Skeletal muscle tissue (tissue), 4 donors: ENCODE measurements around the gene PARVB. TPM values are rescaled to one million over a fixed set of nuclear protein-coding genes. Genes with fewer than 3 reads are reported as not detected.

ENCODE experiments used
- H3K27ac ChIP-seq: one replicate; pipeline ENCODE4 v1.7.0; 2013; ENCODE audit warnings: mild to moderate bottlenecking, low read depth, low read length, inconsistent platforms
- H3K27me3 ChIP-seq, 3 donors: one replicate each; pipeline ENCODE4 v1.7.0; 2013; ENCODE audit warnings: low read length in 3 of 3; ENCODE audit not compliant: control insufficient read depth in 3 of 3, insufficient read depth in 3 of 3
- H3K36me3 ChIP-seq, 3 donors: one replicate each; pipeline ENCODE4 v1.7.0; 2013; ENCODE audit warnings: low read length in 3 of 3; ENCODE audit not compliant: control insufficient read depth in 3 of 3, insufficient read depth in 3 of 3
- H3K4me1 ChIP-seq, 3 donors: one replicate each; pipeline ENCODE4 v1.7.0; 2013; ENCODE audit warnings: low read length in 3 of 3, mild to moderate bottlenecking in 3 of 3; ENCODE audit not compliant: control insufficient read depth in 3 of 3, insufficient read depth in 3 of 3
- H3K4me3 ChIP-seq, 3 donors: one replicate each; pipeline ENCODE4 v1.7.0; 2013; ENCODE audit warnings: low read length in 3 of 3
- H3K9ac ChIP-seq, 3 donors: one replicate each; pipeline ENCODE4 v1.7.0; 2013; ENCODE audit warnings: low read length in 3 of 3, mild to moderate bottlenecking in 3 of 3, moderate library complexity in 2 of 3, low read depth in 1 of 3
- H3K9me3 ChIP-seq, 3 donors: one replicate each; pipeline ENCODE4 v1.7.0; 2013; ENCODE audit warnings: low read length in 3 of 3; ENCODE audit not compliant: control insufficient read depth in 3 of 3
- total RNA-seq: library from RNA; depleted of rRNA; stranded (reverse); fragments of >200 nt; gene quantifications from one replicate; pipeline ENCODE4 v1.2.3, GENCODE V29; 2014
- donor health status: Osteomylitis.

The PARVB gene
- total RNA-seq, 1 donor from 2014 or later, result 11.0 TPM

GRCh38 chr22:44164031-44164430 lies 139.9 kb downstream of the PARVB start:
- Histone ChIP-seq H3K9ac (no peak overlapping the region), H3K36me3 (peaks cover 44 to 61% (median 54%) of the 10 kb centered on the region in 3 donors), H3K27me3 (no peaks in the 10 kb centered on the region), H3K27ac (no peak overlapping the region), H3K9me3 (no peaks in the 10 kb centered on the region), H3K4me1 (no peaks in the 10 kb centered on the region), H3K4me3 (no peak overlapping the region)

GRCh38 chr22:44165286-44165874 lies 141.3 kb downstream of the PARVB start:
- peaks cover 38 to 58% (median 43%) of the 10 kb centered on the region in 3 donors for H3K36me3 ChIP-seq
- H3K9me3 ChIP-seq, result no peaks in the 10 kb centered on the region
- H3K4me3 ChIP-seq, result no peak overlapping the region
- H3K27ac ChIP-seq, result no peak overlapping the region
- no peaks in the 10 kb centered on the region for H3K27me3 ChIP-seq
- H3K9ac ChIP-seq, result no peak overlapping the region
- no peaks in the 10 kb centered on the region for H3K4me1 ChIP-seq

- H3K27ac ChIP-seq, result no peak overlapping the region
- H3K9me3 ChIP-seq, result no peaks in the 10 kb centered on the region
- H3K9ac ChIP-seq, result no peak overlapping the region
- H3K4me1 ChIP-seq, result no peaks in the 10 kb centered on the region
- peaks cover 31 to 49% (median 40%) of the 10 kb centered on the region in 3 donors for H3K36me3 ChIP-seq
- no peak overlapping the region for H3K4me3 ChIP-seq
- H3K27me3 ChIP-seq, result no peaks in the 10 kb centered on the region
These were observed 142.6 kb downstream of the PARVB start for GRCh38 chr22:44166498-44167276.

GRCh38 chr22:44167501-44167900 lies 143.4 kb downstream of the PARVB start:
- H3K27me3 ChIP-seq, result no peaks in the 10 kb centered on the region
- no peak overlapping the region for H3K9ac ChIP-seq
- H3K4me3 ChIP-seq, result no peak overlapping the region
- H3K36me3 ChIP-seq, result peaks cover 27 to 46% (median 40%) of the 10 kb centered on the region in 3 donors
- no peaks in the 10 kb centered on the region for H3K9me3 ChIP-seq
- no peak overlapping the region for H3K27ac ChIP-seq
- H3K4me1 ChIP-seq, result peaks cover 0 to 8% (median 7%) of the 10 kb centered on the region in 3 donors

DNA sequence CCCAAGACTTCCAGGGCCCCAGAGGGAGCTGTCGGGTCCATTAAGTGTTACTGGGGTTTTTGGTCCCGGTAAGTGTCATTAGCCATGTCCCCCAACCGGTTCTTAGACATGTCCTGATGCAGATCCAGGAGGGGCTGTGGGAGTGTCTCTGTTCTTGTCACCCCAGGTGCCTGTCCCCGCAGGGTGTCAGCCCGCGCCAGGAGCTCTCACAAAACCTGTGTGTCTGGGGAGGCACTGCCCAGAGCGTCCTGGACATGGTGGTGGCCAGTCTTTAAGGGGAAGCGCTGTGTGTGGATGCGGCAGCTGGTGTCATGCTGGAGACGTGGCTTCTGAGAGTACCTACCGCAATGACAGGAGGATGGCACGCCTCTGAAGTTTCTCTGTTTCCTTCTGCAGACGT lies 144.1 kb downstream of the PARVB start:
- no peaks in the 10 kb centered on the region for H3K27me3 ChIP-seq
- no peak overlapping the region for H3K4me3 ChIP-seq
- no peak overlapping the region for H3K27ac ChIP-seq
- H3K9me3 ChIP-seq, result no peaks in the 10 kb centered on the region
- peaks cover 5 to 15% (median 14%) of the 10 kb centered on the region in 3 donors for H3K4me1 ChIP-seq
- no peak overlapping the region for H3K9ac ChIP-seq
- peaks cover 23 to 46% (median 35%) of the 10 kb centered on the region in 3 donors for H3K36me3 ChIP-seq

DNA sequence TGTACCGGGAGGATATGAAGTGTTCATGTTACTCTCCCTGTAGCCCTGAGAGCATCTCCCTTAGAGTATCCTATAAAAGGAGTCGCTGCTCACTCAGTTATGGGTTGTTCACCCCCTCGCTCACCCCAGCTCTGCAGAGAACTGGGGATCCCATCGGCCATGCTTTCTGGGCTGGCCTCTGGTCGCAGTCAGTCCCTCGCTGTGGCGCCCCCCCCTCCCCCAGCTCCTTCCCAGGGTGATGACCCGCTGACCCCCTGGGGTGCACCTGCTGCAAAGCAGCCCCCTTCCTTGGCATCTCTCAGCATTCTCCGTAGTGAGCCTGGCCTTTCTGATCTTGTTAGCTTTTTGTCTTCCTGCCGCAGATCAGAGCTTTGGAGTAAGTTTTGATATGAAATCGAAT lies 146.4 kb downstream of the PARVB start:
- Histone ChIP-seq H3K27ac (no peak overlapping the region), H3K9ac (no peak overlapping the region), H3K4me3 (no peak overlapping the region), H3K27me3 (no peaks in the 10 kb centered on the region), H3K9me3 (no peaks in the 10 kb centered on the region), H3K4me1 (peaks cover 5 to 15% (median 15%) of the 10 kb centered on the region in 3 donors), H3K36me3 (peaks cover 16 to 32% (median 24%) of the 10 kb centered on the region in 3 donors)

GRCh38 chr22:44171561-44171960 lies 147.5 kb downstream of the PARVB start:
- peaks cover 13 to 30% (median 19%) of the 10 kb centered on the region in 3 donors for H3K36me3 ChIP-seq
- H3K4me1 ChIP-seq, result peaks cover 5 to 15% (median 15%) of the 10 kb centered on the region in 3 donors
- H3K27me3 ChIP-seq, result no peaks in the 10 kb centered on the region
- no peak overlapping the region for H3K4me3 ChIP-seq
- H3K9me3 ChIP-seq, result no peaks in the 10 kb centered on the region
- H3K9ac ChIP-seq, result no peak overlapping the region
- H3K27ac ChIP-seq, result no peak overlapping the region

- Histone ChIP-seq H3K9ac (peak overlapping the region in 1 of 3 donors; percentile 45), H3K36me3 (peaks cover 13 to 21% (median 16%) of the 10 kb centered on the region in 3 donors), H3K27me3 (no peaks in the 10 kb centered on the region), H3K27ac (peak overlapping the region; percentile 19), H3K4me1 (peaks cover 5 to 15% (median 15%) of the 10 kb centered on the region in 3 donors), H3K4me3 (no peak overlapping the region), H3K9me3 (no peaks in the 10 kb centered on the region)
These were observed 148.4 kb downstream of the PARVB start for GRCh38 chr22:44172370-44173108.

DNA sequence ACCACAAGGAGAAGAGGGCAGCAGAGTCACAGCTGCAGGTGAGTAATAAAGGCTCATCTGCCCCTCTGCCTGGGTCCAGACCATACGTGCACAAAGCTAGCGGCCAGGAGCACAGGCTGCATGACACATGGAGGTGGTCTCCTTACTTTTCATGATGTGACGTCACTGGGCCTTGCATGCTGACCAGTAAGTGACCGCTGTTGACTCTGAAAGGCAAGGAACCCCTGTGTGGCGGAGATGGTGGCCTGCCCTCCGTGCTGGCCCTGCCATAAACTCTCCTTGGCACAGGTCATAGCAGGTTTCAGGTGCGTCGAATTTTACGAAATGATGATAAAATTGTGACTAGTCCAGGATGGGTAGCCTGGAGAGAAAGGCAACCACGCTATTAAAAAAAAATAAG lies 149.1 kb downstream of the PARVB start:
- Histone ChIP-seq H3K27me3 (no peaks in the 10 kb centered on the region), H3K4me3 (no peak overlapping the region), H3K36me3 (peaks cover 9 to 15% (median 10%) of the 10 kb centered on the region in 3 donors), H3K4me1 (peaks cover 5 to 15% (median 15%) of the 10 kb centered on the region in 3 donors), H3K9ac (no peak overlapping the region), H3K9me3 (no peaks in the 10 kb centered on the region), H3K27ac (peak overlapping the region; percentile 19)
